Adipocyte (in vitro differentiated cells): ENCODE data around the gene ATAD2B.

ENCODE experiments used
- DNase-seq: peaks from one replicate; pipeline ENCODE4 v3.0.0-alpha.2; 2015; ENCODE audit warnings: low read depth
- H3K27me3 ChIP-seq: replicated peaks from 2 replicates; pipeline ENCODE4 v1.7.0; 2013; ENCODE audit warnings: mild to moderate bottlenecking, low read length, moderate library complexity; ENCODE audit not compliant: control insufficient read depth, insufficient read depth
- H3K36me3 ChIP-seq: 2 replicates; pipeline ENCODE4 v1.7.0; 2013; ENCODE audit warnings: low read length, mild to moderate bottlenecking, moderate library complexity; ENCODE audit not compliant: control insufficient read depth, insufficient read depth, severe bottlenecking
- H3K4me1 ChIP-seq: 2 replicates; pipeline ENCODE4 v1.7.0; 2013; ENCODE audit warnings: mild to moderate bottlenecking, low read length, moderate library complexity; ENCODE audit not compliant: control insufficient read depth, insufficient read depth
- H3K4me3 ChIP-seq: 2 replicates; pipeline ENCODE4 v1.7.0; 2013; ENCODE audit warnings: mild to moderate bottlenecking, low read length, moderate library complexity
- H3K9ac ChIP-seq: 2 replicates; pipeline ENCODE4 v1.7.0; 2013; ENCODE audit warnings: mild to moderate bottlenecking, low read length, moderate library complexity
- H3K9me3 ChIP-seq: 2 replicates; pipeline ENCODE4 v1.7.0; 2013; ENCODE audit warnings: mild to moderate bottlenecking, low read length, moderate library complexity; ENCODE audit not compliant: control insufficient read depth

The ATAD2B gene

GRCh38 chr2:23707096-23707495 is 219.8 kb downstream of the ATAD2B start:
- DNase-seq, result no peak
- H3K4me1 ChIP-seq, result peaks cover 4% of the 10 kb centered on the region
- H3K36me3 ChIP-seq, result peaks cover 57% of the 10 kb centered on the region
- H3K4me3 ChIP-seq, result no peak overlapping the region
- no peaks in the 10 kb centered on the region for H3K9me3 ChIP-seq
- no peaks in the 10 kb centered on the region for H3K27me3 ChIP-seq
- no peak overlapping the region for H3K9ac ChIP-seq

GRCh38 chr2:23706613-23707078 is 220.3 kb downstream of the ATAD2B start:
- no peaks in the 10 kb centered on the region for H3K4me1 ChIP-seq
- DNase-seq, result no peak
- H3K9me3 ChIP-seq, result no peaks in the 10 kb centered on the region
- H3K9ac ChIP-seq, result no peak overlapping the region
- no peak overlapping the region for H3K4me3 ChIP-seq
- H3K36me3 ChIP-seq, result peaks cover 57% of the 10 kb centered on the region
- no peaks in the 10 kb centered on the region for H3K27me3 ChIP-seq

DNA sequence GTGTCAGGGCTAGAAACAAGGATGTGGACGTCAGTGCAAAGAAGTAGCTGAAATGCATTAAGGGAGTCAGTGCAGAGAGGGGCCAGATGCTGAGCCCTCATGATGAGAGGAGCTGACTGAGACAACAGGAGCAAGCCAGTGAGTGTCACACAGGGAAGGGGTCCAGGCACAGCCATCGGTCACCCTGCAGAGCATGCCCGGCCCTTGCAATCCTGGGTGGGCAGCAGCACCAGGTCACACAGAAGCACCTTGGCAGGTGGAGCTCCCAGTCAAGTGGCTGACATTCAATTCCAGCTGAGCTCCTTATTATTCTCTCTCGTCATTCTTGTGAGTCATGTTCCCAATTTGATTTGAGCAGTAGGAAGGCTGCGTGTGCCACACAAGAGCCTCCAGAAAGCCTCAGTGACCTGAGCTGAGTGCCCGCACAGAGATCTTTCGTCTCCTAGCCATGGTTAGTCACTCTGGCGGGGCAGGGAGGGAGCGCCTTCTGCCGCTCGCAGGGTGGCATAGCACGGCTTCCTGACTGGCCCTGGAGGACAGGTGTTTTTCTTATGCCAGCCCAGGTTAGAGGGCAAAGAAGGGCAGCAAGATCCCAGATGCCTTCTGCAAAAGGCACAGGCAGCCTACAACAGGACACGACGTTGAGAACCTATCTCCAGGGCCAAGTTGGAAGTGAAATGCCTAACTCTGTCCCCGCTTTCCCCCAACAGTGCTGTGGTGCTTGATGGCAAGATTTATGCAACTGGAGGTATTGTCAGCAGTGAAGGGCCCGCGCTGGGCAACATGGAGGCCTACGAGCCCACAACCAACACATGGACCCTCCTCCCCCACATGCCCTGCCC is 220.9 kb downstream of the ATAD2B start:
- Histone ChIP-seq H3K4me1 (no peaks in the 10 kb centered on the region), H3K36me3 (peaks cover 60% of the 10 kb centered on the region), H3K9me3 (no peaks in the 10 kb centered on the region), H3K9ac (no peak overlapping the region), H3K27me3 (no peaks in the 10 kb centered on the region), H3K4me3 (no peak overlapping the region)
- DNase-seq, result no peak

DNA sequence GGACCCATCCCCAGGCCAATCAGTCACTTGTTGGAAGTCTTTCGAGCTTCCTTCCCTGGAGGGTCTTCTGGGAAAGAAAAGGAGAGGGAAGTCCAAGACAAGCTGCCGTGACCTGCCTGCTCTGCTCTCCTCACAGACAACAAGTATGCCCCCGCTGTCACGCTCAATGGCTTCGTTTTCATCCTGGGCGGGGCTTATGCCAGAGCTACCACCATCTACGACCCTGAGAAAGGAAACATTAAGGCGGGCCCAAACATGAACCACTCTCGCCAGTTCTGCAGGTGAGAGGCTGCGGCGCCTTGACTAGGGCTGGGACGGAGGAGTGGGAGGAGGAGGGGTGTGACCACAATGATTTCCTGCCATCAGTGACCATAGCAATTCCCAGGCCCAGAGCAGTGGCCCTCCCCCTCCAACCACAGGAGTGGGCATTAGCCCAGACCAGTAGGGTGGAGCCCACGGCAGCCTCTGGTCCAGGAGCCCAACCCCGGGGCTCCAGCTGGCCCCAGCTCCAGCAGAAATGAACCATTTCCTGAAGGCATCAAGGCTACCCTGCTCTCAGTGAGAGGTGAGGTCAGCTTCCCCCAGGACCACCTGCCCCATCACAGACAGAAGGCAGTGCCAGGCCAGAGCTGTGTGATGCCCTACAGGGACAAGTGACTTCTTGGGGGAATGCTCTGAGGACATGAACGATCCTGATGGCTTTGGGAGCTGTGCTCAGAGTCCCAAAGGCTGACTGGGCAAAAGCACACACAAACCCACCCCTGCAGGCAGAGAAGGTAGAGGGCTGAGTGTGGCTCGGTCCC is 223.1 kb downstream of the ATAD2B start:
- Histone ChIP-seq H3K9ac (no peak overlapping the region), H3K4me1 (no peaks in the 10 kb centered on the region), H3K4me3 (no peak overlapping the region), H3K9me3 (no peaks in the 10 kb centered on the region), H3K27me3 (no peaks in the 10 kb centered on the region), H3K36me3 (peaks cover 81% of the 10 kb centered on the region)
- no peak for DNase-seq

GRCh38 chr2:23703037-23703582 is 223.8 kb downstream of the ATAD2B start:
- no peak overlapping the region for H3K9ac ChIP-seq
- H3K4me1 ChIP-seq, result no peaks in the 10 kb centered on the region
- no peaks in the 10 kb centered on the region for H3K9me3 ChIP-seq
- no peaks in the 10 kb centered on the region for H3K27me3 ChIP-seq
- peaks cover 78% of the 10 kb centered on the region for H3K36me3 ChIP-seq
- no peak for DNase-seq
- H3K4me3 ChIP-seq, result no peak overlapping the region

- Histone ChIP-seq H3K4me1 (no peaks in the 10 kb centered on the region), H3K9ac (no peak overlapping the region), H3K36me3 (peaks cover 76% of the 10 kb centered on the region), H3K27me3 (no peaks in the 10 kb centered on the region), H3K9me3 (no peaks in the 10 kb centered on the region), H3K4me3 (no peak overlapping the region)
- DNase-seq, result no peak
Observed at GRCh38 chr2:23700627-23701026, 226.3 kb downstream of the ATAD2B start.

DNA sequence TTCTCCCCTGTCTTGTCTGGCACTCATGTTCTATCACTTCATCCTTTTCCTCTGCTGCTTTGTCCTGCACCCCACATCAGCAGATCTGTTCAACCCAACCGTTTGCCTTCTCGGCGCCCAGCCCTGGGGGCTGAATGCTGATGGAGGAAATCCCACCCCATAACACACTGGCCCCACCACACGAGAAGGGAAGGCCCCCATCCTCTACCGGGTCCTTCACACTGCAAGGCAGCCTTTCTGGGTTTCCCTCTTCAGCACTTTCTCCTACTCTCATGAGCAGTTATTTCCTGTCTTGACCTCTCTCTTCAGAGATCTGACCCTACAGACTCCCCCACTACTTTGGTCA is 227.4 kb downstream of the ATAD2B start:
- H3K27me3 ChIP-seq, result no peaks in the 10 kb centered on the region
- H3K36me3 ChIP-seq, result peaks cover 78% of the 10 kb centered on the region
- no peak overlapping the region for H3K9ac ChIP-seq
- H3K4me3 ChIP-seq, result no peak overlapping the region
- H3K9me3 ChIP-seq, result no peaks in the 10 kb centered on the region
- no peaks in the 10 kb centered on the region for H3K4me1 ChIP-seq
- no peak for DNase-seq

GRCh38 chr2:23698721-23699579 is 228.0 kb downstream of the ATAD2B start:
- Histone ChIP-seq H3K9me3 (no peaks in the 10 kb centered on the region), H3K4me3 (no peak overlapping the region)
- DNase-seq, result no peak

More at GRCh38 chr2:23698721-23699579, 228.0 kb downstream of the ATAD2B start:
- Histone ChIP-seq H3K27me3 (no peaks in the 10 kb centered on the region), H3K4me1 (no peaks in the 10 kb centered on the region), H3K9ac (no peak overlapping the region), H3K36me3 (peaks cover 77% of the 10 kb centered on the region)
